ENCODE results near the gene NLRP13.

DNA sequence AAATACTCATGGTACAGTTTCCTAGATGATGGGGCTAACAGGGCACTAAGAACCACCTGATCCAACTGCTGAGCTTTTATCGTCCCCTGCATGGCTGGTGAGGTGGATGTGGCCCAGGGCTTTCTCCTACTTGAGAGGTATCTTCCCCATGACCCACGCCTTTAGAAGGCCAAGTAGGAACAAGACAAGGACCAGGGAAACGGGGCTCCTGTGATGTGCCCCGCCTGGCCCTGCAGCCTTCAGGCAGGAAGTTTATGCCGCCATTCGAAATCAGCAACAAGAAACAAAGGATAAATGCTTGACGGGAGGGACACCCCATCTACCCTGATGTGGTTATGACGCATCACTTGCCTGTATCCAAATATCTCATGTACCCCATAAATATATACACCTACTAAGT lies 4.1 kb downstream of the NLRP13 start:
- TF ChIP-seq, protein P1, sequence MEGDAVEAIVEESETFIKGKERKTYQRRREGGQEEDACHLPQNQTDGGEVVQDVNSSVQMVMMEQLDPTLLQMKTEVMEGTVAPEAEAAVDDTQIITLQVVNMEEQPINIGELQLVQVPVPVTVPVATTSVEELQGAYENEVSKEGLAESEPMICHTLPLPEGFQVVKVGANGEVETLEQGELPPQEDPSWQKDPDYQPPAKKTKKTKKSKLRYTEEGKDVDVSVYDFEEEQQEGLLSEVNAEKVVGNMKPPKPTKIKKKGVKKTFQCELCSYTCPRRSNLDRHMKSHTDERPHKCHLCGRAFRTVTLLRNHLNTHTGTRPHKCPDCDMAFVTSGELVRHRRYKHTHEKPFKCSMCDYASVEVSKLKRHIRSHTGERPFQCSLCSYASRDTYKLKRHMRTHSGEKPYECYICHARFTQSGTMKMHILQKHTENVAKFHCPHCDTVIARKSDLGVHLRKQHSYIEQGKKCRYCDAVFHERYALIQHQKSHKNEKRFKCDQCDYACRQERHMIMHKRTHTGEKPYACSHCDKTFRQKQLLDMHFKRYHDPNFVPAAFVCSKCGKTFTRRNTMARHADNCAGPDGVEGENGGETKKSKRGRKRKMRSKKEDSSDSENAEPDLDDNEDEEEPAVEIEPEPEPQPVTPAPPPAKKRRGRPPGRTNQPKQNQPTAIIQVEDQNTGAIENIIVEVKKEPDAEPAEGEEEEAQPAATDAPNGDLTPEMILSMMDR (IDR thresholded peaks at IDR 0.05) = no peak
- no peak for TF ChIP-seq EP300 (IDR thresholded peaks at IDR 0.05)
- no peak for TF ChIP-seq MAZ (IDR thresholded peaks at IDR 0.05; ENCODE audit: borderline replicate concordance, low read depth, low read length)
- no peak for TF ChIP-seq NFE2L2 (conservative IDR thresholded peaks at IDR 0.05; ENCODE audit: low read length)
- no peak for TF ChIP-seq JUNB (IDR thresholded peaks at IDR 0.05)
- TF ChIP-seq FOXS1 (CRISPR knock-in tag; IDR thresholded peaks at IDR 0.05) = no peak
- no peak for TF ChIP-seq FOSL2 (IDR thresholded peaks at IDR 0.05)
- TF ChIP-seq FOSL2 (CRISPR knock-in tag; IDR thresholded peaks at IDR 0.05) = no peak
- no peak for TF ChIP-seq POLR2A (IDR thresholded peaks at IDR 0.05; ENCODE audit: low read length)
- no peak for TF ChIP-seq CEBPB (IDR thresholded peaks at IDR 0.05)
- no peak for TF ChIP-seq SMC3 (IDR thresholded peaks at IDR 0.05)
- TF ChIP-seq PHF8 (IDR thresholded peaks at IDR 0.05; ENCODE audit: borderline replicate concordance, low read depth) = no peak
- no peak for TF ChIP-seq ZNF302 (CRISPR knock-in tag; IDR thresholded peaks at IDR 0.05)
